Left hindlimb (tissue), 1 donor: ENCODE measurements around the gene RHCG.

Source experiments
- DNase-seq: peaks from one replicate; pipeline ENCODE4 v3.0.0-alpha.2; 2018

The RHCG gene

GRCh38 chr15:89502867-89503595 lies 6.6 kb upstream of the RHCG start:
- no peak for DNase-seq

- no peak for DNase-seq
Measured at GRCh38 chr15:89501646-89502045, 5.3 kb upstream of the RHCG start.

GRCh38 chr15:89500397-89501270 lies 4.3 kb upstream of the RHCG start:
- DNase-seq = no peak

DNA sequence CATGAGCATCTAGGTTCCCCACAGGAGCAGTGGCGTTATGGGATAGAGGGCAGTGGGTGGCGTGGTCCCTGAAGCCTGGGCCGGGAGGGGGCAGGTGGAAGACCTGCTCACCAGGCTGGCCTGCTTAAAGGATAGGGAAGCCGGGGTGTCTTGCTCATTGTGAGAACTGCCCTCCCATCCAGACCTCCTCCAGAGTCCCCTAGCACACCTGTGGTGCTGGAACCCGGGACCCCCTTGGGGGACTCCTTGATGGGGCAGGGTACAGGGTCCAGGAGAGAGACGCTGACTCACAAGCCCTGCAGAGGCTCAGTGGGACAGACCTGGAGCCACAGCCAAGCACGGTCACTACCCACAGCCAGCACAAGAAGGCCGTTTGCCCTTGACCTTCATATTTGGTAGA lies 2.8 kb upstream of the RHCG start:
- DNase-seq = no peak

- no peak for DNase-seq
Measured at GRCh38 chr15:89498574-89498906, 2.2 kb upstream of the RHCG start.

- no peak for DNase-seq
Measured at GRCh38 chr15:89497231-89497630, 848 bp upstream of the RHCG start.

- no peak for DNase-seq
Measured at GRCh38 chr15:89495638-89496145, 691 bp downstream of the RHCG start.

GRCh38 chr15:89494941-89495637 lies 1.3 kb downstream of the RHCG start:
- no peak for DNase-seq

- no peak for DNase-seq
Measured at GRCh38 chr15:89494031-89494430, 2.4 kb downstream of the RHCG start.

- DNase-seq = no peak
Measured at GRCh38 chr15:89492934-89493631, 3.3 kb downstream of the RHCG start.

- DNase-seq = no peak
Measured at GRCh38 chr15:89492111-89492641, 4.2 kb downstream of the RHCG start.

DNA sequence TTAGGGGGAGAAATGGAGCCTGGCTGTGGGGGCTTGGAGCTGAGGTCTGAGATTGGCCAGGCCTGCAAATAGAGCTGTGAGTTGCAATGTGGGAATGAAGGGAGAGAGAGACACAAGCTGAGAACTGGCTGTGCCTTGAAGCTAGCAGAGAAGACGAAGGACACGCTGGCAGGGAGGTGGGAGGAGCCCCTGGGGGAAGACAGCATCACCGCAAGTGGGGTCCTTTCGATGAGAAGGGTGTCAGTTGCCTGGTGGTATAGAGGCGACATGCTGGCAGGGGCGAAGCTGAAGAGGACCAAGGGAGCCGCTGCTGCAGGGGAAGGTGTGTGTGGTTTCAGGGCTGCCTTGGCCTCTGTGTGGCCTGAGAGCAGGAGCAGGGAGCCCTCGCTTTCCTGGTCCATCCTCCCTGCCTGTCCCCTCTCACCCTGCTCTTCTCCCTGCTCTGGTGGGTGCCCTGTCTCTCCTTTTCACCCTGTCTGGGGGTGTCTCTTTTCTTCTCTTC lies 5.5 kb downstream of the RHCG start:
- no peak for DNase-seq

- DNase-seq = no peak
Measured at GRCh38 chr15:89490081-89490813, 6.1 kb downstream of the RHCG start.

GRCh38 chr15:89489376-89489775 lies 7.0 kb downstream of the RHCG start:
- no peak for DNase-seq

DNA sequence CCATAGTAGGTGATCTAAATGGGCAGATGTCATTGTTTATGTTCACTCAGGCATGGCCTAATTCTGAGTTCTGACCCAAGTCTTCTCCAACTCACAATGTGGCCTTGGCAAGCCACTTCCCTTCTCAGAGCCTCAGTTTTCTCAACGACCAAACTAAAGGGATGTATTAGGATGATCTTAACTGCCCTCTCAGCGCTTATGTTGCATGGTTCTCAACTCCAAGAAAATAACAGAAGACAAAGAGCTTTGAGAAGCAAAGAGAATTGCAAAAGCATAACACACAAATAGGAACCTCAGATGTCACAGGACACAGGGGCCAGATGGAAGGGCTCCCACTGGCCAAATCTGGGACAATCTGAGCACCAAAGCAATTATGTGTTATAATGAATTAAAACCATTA lies 8.6 kb downstream of the RHCG start:
- no peak for DNase-seq

DNA sequence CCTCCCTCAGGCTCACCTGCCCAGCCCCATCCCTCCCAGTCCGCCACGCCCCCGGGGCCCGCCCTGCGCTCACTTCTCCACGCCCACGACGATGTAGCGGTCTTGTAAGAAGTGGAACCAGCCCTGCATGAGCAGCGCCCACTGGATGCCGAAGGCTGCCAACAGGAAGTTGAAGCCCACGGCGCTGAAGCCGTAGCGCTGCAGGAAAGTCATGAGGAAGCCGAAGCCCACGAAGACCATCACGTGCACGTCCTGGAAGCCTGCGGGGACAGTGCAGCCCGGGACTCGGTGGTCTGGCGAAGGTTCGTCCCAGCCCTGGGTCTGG lies 9.7 kb downstream of the RHCG start:
- no peak for DNase-seq

DNA sequence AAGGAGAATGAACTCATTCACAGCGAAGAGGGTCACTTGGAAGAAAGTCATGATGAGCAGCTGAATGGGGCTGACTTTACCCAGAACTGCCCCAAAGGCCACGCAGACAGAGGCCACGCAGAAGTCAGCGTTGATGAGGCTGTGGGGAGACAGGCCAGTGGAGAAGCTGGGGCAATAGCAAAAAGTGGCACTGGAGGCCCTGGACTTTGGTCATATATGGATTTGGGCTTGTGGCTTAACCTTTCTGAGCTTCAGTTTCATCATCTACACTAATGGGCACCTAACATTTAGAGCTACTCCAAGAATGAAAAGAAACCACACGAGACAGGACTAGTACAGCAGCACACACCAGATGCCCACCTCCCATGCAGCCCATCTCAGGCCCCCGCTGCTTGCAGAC lies 13.3 kb downstream of the RHCG start:
- DNase-seq = no peak

GRCh38 chr15:89482139-89482538 lies 14.2 kb downstream of the RHCG start:
- no peak for DNase-seq

- no peak for DNase-seq
Measured at GRCh38 chr15:89480505-89480904, 15.9 kb downstream of the RHCG start.

GRCh38 chr15:89479173-89479572 lies 17.2 kb downstream of the RHCG start:
- no peak for DNase-seq

DNA sequence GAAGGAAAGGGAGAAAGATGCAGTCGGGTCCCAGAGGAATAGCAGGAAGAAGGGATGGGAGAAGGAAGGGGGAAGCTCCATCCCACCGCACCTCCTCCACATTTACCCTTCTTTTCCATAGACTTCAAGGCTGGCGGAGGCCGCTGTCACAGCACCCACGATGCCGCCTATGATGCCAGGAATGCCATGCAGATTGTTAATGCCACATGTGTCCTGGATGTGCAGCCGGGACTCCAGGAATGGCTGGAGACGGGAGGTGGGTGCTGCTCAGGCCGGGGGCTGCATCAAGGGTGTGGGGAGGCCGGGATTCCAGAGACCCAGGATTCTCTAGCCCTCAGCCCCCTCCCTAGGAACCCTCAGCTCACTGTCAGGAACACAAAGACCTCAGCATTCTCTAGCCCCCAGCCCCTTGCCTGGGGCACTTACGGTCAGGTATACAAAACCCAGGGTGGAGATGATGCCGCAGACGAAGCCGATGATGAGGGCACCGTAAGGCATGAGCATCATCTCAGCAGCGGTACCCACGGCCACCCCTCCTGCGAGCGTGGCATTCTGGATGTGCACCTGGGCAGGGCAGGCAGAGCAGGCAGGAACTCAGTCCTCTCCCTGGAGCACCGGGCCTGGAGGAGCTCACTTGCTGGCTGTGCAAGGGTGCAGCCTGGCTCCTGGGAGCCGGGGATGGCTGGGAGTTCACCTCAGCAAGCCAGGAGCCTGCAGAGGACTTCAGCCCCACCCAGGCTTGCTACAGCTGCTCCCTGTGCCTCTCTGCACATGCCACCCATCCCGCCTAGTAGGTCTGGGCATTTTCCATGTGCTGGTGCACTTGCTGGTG lies 18.8 kb downstream of the RHCG start:
- no peak for DNase-seq
